LoVo (cell line): Measurements from ENCODE around the gene FREM2.

Source experiments
- DNase-seq: peaks from one replicate; pipeline ENCODE4 v3.0.0-alpha.2; 2016; ENCODE audit warnings: low spot score

The FREM2 gene

GRCh38 chr13:38898481-38898880 lies 211.6 kb downstream of the FREM2 start:
- no peak for DNase-seq

GRCh38 chr13:38899571-38899970 lies 212.7 kb downstream of the FREM2 start:
- no peak for DNase-seq

GRCh38 chr13:38900188-38900587 lies 213.3 kb downstream of the FREM2 start:
- DNase-seq: no peak

GRCh38 chr13:38902551-38902950 lies 215.7 kb downstream of the FREM2 start:
- no peak for DNase-seq

GRCh38 chr13:38905081-38905480 lies 218.2 kb downstream of the FREM2 start:
- no peak for DNase-seq

- no peak for DNase-seq
These were observed 219.0 kb downstream of the FREM2 start for GRCh38 chr13:38905861-38906260.

GRCh38 chr13:38908574-38908973 lies 221.7 kb downstream of the FREM2 start:
- DNase-seq: no peak

- no peak for DNase-seq
These were observed 227.2 kb downstream of the FREM2 start for GRCh38 chr13:38914070-38914469.

GRCh38 chr13:38921081-38921480 lies 234.2 kb downstream of the FREM2 start:
- DNase-seq: no peak

- no peak for DNase-seq
These were observed 235.3 kb downstream of the FREM2 start for GRCh38 chr13:38922170-38922569.

- no peak for DNase-seq
These were observed 246.9 kb downstream of the FREM2 start for GRCh38 chr13:38933786-38934185.
